HepG2 (cell line): ENCODE measurements around the gene SCIN. TPM values are rescaled to one million over a fixed set of nuclear protein-coding genes. Genes with fewer than 3 reads are reported as not detected.
A peak's percentile ranks its signal among the peaks of the same experiment; 100 is the strongest.

ENCODE experiments used
- ARNTL ChIP-seq: sonication (generic); formaldehyde crosslinking; IDR thresholded peaks from 2 replicates; pipeline ENCODE4 v1.4.0; 2020; ENCODE audit warnings: mild to moderate bottlenecking, missing genetic modification reagents
- EHMT2 ChIP-seq: fragments of 200-600 bp; sonication (generic); IDR thresholded peaks from 2 replicates; pipeline ENCODE4 v1.7.0; 2017; ENCODE audit warnings: antibody characterized with exemption, low read depth, low read length, borderline replicate concordance
- ETV6 ChIP-seq: sonication (generic); formaldehyde crosslinking; conservative IDR thresholded peaks from 2 replicates; pipeline ENCODE4 v1.4.0; 2020; ENCODE audit warnings: missing genetic modification reagents
- HOXD1 ChIP-seq: sonication (generic); formaldehyde crosslinking; IDR thresholded peaks from 2 replicates; pipeline ENCODE4 v1.5.0; 2020; ENCODE audit warnings: missing genetic modification reagents
- MXD1 ChIP-seq: sonication (generic); formaldehyde crosslinking; IDR thresholded peaks from 2 replicates; pipeline ENCODE4 v1.4.0; 2020; ENCODE audit warnings: mild to moderate bottlenecking, missing genetic modification reagents
- NFYC ChIP-seq: IDR thresholded peaks from 2 replicates; pipeline ENCODE4 v1.6.1; 2016; ENCODE audit warnings: missing genetic modification reagents, missing compliant biosample characterization
- PRPF4 ChIP-seq: fragments of 200-400 bp; formaldehyde crosslinking; IDR thresholded peaks from 2 replicates; pipeline ENCODE4 v1.6.1; 2016; ENCODE audit warnings: low read length, low read depth; ENCODE audit not compliant: poor library complexity, severe bottlenecking
- SIN3A ChIP-seq: IDR thresholded peaks from 2 replicates; pipeline ENCODE4 v1.6.1; 2011; ENCODE audit warnings: low read depth, mild to moderate bottlenecking, control low read depth, low read length, borderline replicate concordance
- SIX1 ChIP-seq: sonication (generic); formaldehyde crosslinking; IDR thresholded peaks from 2 replicates; pipeline ENCODE4 v1.4.0; 2020; ENCODE audit warnings: missing genetic modification reagents, borderline replicate concordance
- SOX5 ChIP-seq: IDR thresholded peaks from 2 replicates; pipeline ENCODE4 v1.6.1; 2016; ENCODE audit warnings: borderline replicate concordance
- SRY ChIP-seq: sonication (generic); formaldehyde crosslinking; IDR thresholded peaks from 2 replicates; pipeline ENCODE4 v1.8.0; 2022; ENCODE audit warnings: mild to moderate bottlenecking, missing genetic modification reagents
- TARDBP ChIP-seq: sonication (generic); formaldehyde crosslinking; IDR thresholded peaks from 2 replicates; pipeline ENCODE4 v1.8.0; 2022; ENCODE audit warnings: mild to moderate bottlenecking, missing genetic modification reagents
- TBP ChIP-seq: sonication (generic); formaldehyde crosslinking; IDR thresholded peaks from 2 replicates; pipeline ENCODE4 v1.5.0; 2020; ENCODE audit warnings: missing genetic modification reagents
- ZNF17 ChIP-seq: sonication (generic); formaldehyde crosslinking; IDR thresholded peaks from 2 replicates; pipeline ENCODE4 v1.5.0; 2020; ENCODE audit warnings: mild to moderate bottlenecking, missing genetic modification reagents
- ZNF354B ChIP-seq: sonication (generic); formaldehyde crosslinking; IDR thresholded peaks from 2 replicates; pipeline ENCODE4 v1.8.0; 2022; ENCODE audit warnings: mild to moderate bottlenecking, missing genetic modification reagents
- ZNF510 ChIP-seq: sonication (generic); formaldehyde crosslinking; IDR thresholded peaks from 2 replicates; pipeline ENCODE4 v1.4.0; 2020; ENCODE audit warnings: low read depth, mild to moderate bottlenecking, missing genetic modification reagents
- ZNF580 ChIP-seq: IDR thresholded peaks from 2 replicates; pipeline ENCODE4 v1.6.1; 2016; ENCODE audit warnings: low read depth, borderline replicate concordance
- ZNF660 ChIP-seq: sonication (generic); formaldehyde crosslinking; IDR thresholded peaks from 2 replicates; pipeline ENCODE4 v1.5.1; 2020; ENCODE audit warnings: mild to moderate bottlenecking, low read depth, missing genetic modification reagents, borderline replicate concordance
- ZNF670 ChIP-seq: sonication (generic); formaldehyde crosslinking; IDR thresholded peaks from 2 replicates; pipeline ENCODE4 v1.8.0; 2022; ENCODE audit warnings: mild to moderate bottlenecking, missing genetic modification reagents, borderline replicate concordance
- ZNF709 ChIP-seq: sonication (generic); formaldehyde crosslinking; IDR thresholded peaks from 2 replicates; pipeline ENCODE4 v1.5.0; 2020; ENCODE audit warnings: mild to moderate bottlenecking, missing genetic modification reagents
- ZNF768 ChIP-seq: sonication (generic); formaldehyde crosslinking; IDR thresholded peaks from 2 replicates; pipeline ENCODE4 v1.4.0; 2020; ENCODE audit warnings: missing genetic modification reagents
- polyA plus RNA-seq, 8 experiments: library from polyadenylated mRNA; depleted of rRNA in 3 of 8; stranded (reverse) in 7 of 8; unstranded in 1 of 8; fragments of >200 nt; fragmentation: Illumina TruSeq in 4 of 8; extraction: Trizol in 4 of 8; gene quantifications; 2 replicates each; pipeline versions ENCODE4 v1.2.1 to v1.2.3, GENCODE V29; 2011 to 2016; ENCODE audit warnings: low read depth in 4 of 8, missing spikeins in 1 of 8, mixed read lengths in 1 of 8; ENCODE audit not compliant: insufficient read depth in 1 of 8
- total RNA-seq, 5 experiments: library from RNA; depleted of rRNA; stranded (reverse); fragments of >200 nt; fragmentation: Illumina TruSeq; extraction: Trizol; gene quantifications; 2 replicates each; pipeline ENCODE4 v1.2.3, GENCODE V29; 2016; ENCODE audit warnings: low read depth in 1 of 5
- TF ChIP-seq, protein P1 (sequence below): sonication (generic); formaldehyde crosslinking; IDR thresholded peaks from 2 replicates; pipeline ENCODE4 v1.8.1; 2023; ENCODE audit warnings: missing genetic modification reagents, inconsistent platforms, borderline replicate concordance

SCIN gene
- total and polyA plus RNA-seq, 2 of the 13 experiments (the other 11 are each of a cell fraction or from before 2014, with no cell fraction given), result not detected

GRCh38 chr7:12686234-12686890, 115.8 kb downstream of the SCIN start (continued):
- TF ChIP-seq, protein P1, sequence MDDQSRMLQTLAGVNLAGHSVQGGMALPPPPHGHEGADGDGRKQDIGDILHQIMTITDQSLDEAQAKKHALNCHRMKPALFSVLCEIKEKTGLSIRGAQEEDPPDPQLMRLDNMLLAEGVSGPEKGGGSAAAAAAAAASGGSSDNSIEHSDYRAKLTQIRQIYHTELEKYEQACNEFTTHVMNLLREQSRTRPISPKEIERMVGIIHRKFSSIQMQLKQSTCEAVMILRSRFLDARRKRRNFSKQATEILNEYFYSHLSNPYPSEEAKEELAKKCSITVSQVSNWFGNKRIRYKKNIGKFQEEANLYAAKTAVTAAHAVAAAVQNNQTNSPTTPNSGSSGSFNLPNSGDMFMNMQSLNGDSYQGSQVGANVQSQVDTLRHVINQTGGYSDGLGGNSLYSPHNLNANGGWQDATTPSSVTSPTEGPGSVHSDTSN (CRISPR knock-in tag), result no peak
- TF ChIP-seq SOX5 (CRISPR knock-in tag), result peak; percentile 36; the same call in 1 of the 2 replicates
- peak; percentile 84; the same call in 1 of the 2 replicates for TF ChIP-seq SIN3A
- no peak for TF ChIP-seq ARNTL (CRISPR knock-in tag)
- peak; percentile 62; the same call in 1 of the 2 replicates for TF ChIP-seq TARDBP
- TF ChIP-seq EHMT2, result peak; percentile 61; the same call in 1 of the 2 replicates
- TF ChIP-seq NFYC (CRISPR knock-in tag), result no peak
- TF ChIP-seq TBP, result peak; percentile 64; the same call in 1 of the 2 replicates
- TF ChIP-seq ZNF354B (CRISPR knock-in tag), result no peak
- TF ChIP-seq ZNF709 (CRISPR knock-in tag), result no peak
- TF ChIP-seq MXD1, result 0 out of 2 replicates have a peak, but pooled peaks have one; percentile 17
- TF ChIP-seq ZNF670 (CRISPR knock-in tag), result no peak
- TF ChIP-seq ZNF17, result no peak
- no peak for TF ChIP-seq SIX1 (CRISPR knock-in tag)
- TF ChIP-seq SRY (CRISPR knock-in tag), result no peak
- no peak for TF ChIP-seq ZNF580
- TF ChIP-seq ZNF510 (CRISPR knock-in tag), result no peak
- TF ChIP-seq ETV6 (CRISPR knock-in tag), result 0 out of 2 replicates have a peak, but pooled peaks have one; percentile 40
- TF ChIP-seq ZNF768 (CRISPR knock-in tag), result peak; percentile 48; the same call in 1 of the 2 replicates
- TF ChIP-seq PRPF4, result peak; percentile 81
- TF ChIP-seq ZNF660, result no peak
- 0 out of 2 replicates have a peak, but pooled peaks have one; percentile 42 for TF ChIP-seq HOXD1
